CD4-positive, alpha-beta T cell treated with Interleukin-12 subunit alpha and Interleukin-12 subunit beta, for 1 hour (primary cell): ENCODE measurements around the gene TKT.

ENCODE experiments used
- DNase-seq: peaks from one replicate; pipeline ENCODE4 v3.0.0-alpha.2; 2020

TKT gene

GRCh38 chr3:53223025-53223424, 32.8 kb downstream of the TKT start:
- DNase-seq, result no peak

DNA sequence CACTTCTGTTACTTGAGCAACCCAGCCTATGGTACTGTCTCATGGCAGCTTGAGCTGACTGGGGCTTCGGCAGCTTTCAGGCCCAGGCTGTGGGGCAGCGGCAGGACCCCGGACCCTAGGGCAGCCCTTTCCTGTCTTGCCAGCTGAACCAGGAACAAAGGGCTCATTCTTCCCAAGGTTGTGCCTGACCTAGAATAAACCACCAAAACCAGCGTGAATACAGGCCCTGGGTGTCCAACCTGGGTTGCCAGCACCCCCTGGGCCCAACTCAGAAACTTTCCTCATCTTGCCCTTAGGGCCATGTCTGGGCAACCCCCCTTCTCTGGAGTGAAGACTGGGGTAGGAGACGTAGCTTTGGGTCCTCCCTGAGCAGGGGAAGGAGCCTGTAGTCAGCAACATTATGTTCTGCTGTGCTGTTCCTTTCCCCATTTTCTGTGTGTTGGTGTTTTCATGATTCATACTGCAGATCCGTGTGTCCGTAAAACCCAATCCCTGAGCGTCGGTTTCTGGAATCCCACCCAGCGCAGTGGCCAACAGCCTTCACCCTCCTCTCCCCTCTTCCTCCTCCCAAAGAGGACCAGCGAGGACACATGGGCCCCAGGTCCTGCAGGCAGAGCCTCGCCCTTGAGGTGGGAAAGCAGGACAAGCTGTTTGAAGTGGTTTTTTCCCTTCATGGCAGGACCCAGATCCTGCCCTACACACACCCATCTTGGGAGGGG, 33.5 kb downstream of the TKT start:
- DNase-seq, result no peak

GRCh38 chr3:53221827-53222182, 34.0 kb downstream of the TKT start:
- DNase-seq, result no peak

- no peak for DNase-seq
Observed at GRCh38 chr3:53221345-53221744, 34.5 kb downstream of the TKT start.

DNA sequence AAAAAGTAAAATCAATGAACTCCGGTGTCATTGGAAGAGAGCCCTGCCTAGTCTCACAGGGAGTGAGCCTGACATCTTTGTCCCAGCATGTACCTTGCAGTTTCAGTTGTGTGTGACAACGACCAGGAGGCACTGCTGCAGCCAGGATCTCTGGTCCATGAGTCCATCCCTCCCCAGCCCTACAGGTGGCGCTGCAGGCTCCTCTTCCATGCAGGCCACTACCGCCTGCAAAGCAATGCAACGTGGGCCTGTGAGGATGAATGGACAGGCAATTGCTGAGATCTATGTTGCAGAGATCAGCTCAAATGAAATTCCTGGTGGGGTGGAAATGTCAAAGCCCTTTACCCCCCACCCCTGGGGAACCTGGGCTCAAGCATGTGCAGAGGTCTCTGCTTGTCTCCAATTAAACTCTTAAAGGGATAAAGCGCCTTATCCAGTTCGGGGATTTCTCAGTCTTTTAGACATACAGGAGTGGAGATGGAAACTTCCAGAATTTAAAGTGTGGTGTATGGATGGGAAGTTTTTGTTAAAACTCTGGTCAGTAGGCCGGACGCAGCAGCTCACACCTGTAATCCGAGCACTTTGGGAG, 35.8 kb downstream of the TKT start:
- peak; percentile 74 for DNase-seq

DNA sequence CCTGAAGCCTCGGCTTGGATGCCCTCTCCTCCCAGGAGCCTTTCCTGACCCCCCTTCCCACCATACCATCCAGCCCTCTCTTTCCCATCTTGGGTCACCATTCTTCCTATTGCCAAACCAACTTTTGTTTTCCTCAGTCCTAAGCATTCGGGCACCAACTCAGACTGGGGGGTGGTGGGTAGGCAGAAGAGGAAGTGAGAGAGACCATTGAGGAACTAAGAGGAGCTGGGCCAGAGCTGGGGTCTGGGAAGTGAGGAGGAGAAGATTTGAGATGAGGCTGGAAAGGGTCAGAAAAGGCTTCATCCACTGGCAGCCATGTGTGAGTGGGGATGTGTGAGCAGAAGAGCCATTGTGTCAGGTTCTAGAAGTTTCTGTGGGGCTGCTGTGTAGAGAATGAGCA, 37.7 kb downstream of the TKT start:
- no peak for DNase-seq

DNA sequence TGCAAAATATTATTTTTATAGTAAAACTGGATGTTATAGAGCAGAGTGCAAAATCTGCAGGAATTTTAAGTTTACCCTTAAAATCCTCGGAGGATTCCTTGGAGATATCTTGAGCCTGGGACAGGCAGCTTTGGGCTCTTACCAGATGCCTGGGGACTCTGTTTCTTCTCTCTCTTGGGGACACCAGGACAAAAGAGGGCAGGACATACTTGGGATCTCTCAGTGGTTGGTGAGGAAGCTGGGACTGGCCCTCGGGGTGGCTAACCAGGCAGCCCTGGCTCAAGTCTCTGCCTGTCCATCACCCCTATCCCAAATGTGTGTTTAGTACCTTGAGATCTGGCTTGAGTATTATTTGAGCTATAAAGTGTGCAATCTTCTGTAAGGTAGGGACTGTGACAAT, 38.6 kb downstream of the TKT start:
- DNase-seq, result no peak

- DNase-seq, result no peak
Observed at GRCh38 chr3:53216723-53217122, 39.1 kb downstream of the TKT start.

DNA sequence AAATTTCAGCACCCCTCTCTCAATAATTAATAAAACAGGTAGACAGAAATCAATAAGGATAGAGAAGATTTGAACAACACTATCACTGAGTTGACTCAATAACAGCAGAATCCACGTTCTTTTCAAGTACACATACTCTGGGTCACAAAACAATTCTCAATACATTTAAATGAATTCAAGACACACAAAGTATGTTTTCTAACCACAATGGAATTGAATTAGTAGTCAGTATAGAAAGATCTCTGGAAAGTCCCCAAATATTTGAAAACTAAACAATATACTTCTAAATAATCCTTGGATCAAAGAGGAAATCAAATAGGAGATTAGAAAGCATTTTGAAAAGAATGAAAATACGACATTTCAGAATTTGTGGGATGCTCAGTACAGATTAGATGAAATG, 40.0 kb downstream of the TKT start:
- no peak for DNase-seq

GRCh38 chr3:53213276-53213675, 42.5 kb downstream of the TKT start:
- DNase-seq, result no peak

- DNase-seq, result no peak
Observed at GRCh38 chr3:53211706-53212702, 43.8 kb downstream of the TKT start.

GRCh38 chr3:53202331-53203015, 53.3 kb downstream of the TKT start:
- no peak for DNase-seq

GRCh38 chr3:53200501-53201498, 55.0 kb downstream of the TKT start:
- no peak for DNase-seq

DNA sequence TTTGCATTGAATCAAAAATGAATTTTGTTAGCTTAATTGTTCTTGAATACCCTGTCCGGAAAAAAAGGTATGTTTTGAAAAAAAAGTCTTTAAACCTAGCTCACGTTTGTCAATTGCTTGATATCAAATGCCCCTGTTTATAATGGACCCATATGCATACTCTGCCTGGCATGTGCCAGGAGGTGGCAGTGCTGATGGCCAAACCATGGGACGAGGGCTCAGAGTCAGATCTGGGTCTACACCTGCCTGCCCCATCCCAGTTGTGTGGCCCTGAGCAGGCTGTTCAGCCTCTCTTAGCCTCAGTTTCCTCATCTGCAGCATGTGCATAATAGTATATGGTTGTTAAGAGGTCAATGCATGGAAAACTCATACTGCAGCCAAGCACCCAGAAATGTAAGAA, 56.0 kb downstream of the TKT start:
- DNase-seq, result no peak

DNA sequence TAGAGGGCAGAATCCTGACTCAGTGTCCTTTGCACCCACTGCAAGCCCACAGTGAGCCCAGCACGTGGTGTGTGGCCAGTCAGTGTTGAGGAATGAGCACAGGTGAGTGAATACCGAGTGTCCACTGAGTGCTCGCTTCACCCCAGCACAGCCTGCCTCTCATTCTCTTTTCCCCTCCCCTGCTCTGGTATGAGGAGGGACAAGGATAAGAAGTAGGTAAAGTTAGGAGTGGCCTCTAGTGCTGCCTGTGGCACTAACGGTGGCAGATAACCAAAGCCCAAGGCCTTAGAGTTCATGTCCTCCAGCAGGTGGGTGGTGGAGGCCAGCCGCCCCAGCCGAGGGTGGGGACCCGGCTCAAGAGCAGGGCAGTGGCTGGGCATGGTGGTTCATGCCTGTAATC, 56.8 kb downstream of the TKT start:
- no peak for DNase-seq

GRCh38 chr3:53198256-53198977, 57.4 kb downstream of the TKT start:
- no peak for DNase-seq

DNA sequence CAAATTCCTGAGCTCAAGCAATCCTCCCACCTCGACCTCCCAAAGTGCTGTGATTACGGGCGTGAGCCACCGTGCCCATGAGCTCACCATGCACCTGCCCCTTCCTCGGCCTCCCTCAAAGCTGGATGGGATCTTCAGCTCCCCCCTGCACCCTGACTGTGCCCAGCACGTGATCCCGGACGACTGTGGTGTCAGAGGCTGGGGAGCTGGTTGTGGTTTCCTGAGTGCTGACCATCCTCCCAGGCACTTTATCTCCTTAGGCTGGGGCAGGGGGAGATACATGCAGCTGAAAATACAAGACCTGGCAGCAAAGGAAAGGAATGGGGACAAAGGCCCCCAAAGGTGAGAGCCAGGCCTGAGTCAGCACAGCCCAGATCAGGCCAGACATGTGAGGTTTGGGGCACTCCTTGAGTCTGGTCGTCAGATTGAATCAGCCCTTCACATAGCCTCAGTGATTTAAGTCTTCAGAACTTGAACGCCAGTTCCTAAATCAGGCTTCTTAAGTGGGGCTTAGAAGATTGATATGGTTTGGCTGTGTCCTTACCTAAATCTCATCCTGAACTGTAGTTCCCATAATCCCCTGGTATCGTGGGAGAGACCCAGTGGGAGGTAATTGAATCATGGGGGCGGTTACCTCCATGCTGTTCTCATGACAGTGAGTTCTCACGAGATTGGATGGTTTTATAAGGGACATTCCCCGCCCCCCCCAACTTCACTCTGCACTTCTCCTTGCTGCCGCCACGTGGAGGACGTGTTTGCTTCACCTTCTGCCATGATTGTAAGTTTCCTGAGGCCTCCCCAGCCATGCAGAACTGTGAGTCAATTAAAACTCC, 59.0 kb downstream of the TKT start:
- DNase-seq, result peak; percentile 50

DNA sequence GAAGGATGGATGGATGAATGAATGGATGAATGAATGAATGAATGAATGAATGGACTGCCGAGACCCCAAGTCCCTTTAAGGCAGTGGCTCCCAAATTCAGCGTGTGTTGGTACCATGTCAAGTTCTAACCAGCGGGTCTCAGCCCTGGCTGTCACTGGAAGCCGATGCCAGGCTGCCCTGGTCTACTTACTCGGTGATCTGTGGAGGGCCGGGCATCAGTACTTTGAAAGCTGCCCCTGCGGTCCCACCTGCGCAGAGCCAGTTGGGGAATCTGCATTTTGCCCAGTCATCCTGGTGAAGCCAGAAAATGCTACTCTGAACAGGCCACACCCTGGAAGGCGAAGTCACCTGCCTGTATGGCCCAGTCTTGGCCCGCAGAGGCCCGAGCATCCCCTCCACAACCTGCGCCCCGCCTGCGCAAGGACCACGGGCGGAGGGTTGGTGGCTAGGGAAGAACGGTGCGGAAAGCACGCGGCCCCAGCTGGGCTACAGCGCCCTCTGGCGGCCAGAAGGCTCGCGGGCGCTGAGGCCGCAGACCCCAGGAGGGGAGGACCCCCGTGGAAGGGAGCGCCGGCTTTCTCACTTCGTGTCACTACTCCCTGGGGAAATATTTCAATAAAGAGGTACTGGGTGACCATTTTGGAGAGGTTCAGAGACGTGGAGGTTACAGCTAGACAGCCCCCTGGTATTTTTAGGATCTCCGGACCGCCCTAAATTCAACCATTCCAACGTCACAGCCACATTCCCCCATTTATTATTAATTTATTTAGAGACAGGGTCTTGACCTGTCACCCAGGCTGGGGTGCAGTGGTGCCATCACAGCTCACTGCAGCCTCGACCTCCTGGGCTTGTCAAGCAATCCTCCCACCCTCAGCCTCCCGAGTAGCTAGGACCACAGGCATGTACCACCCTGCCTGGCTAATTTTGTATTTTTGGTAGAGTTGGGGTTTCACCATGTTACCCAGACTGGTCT, 59.9 kb downstream of the TKT start:
- DNase-seq, result peak; percentile 56

GRCh38 chr3:53195066-53195450, 60.8 kb downstream of the TKT start:
- DNase-seq, result no peak
